PC-3 (cell line): ENCODE measurements around the gene TTC12. TPM values are rescaled to one million over a fixed set of nuclear protein-coding genes. Genes with fewer than 3 reads are reported as not detected.

Source experiments
- ATAC-seq: fragments of 200-7000 bp; cut with Tn5 transposase; 2 replicates; pipeline ENCODE4 v1.9.1; 2020; ENCODE audit warnings: mild to moderate bottlenecking, moderate library complexity
- BruUV-seq: library from RNA; stranded (reverse); fragments of 400-500 nt; replicated peaks from 2 replicates; lab custom pipeline; 2021; lab: Mats Ljungman, UMichigan
- CTCF ChIA-PET: fragments of 300-600 bp; sonication (Branson Sonifier 250); formaldehyde crosslinking; loops from one replicate; lab custom pipeline; 2022; ENCODE audit warnings: antibody characterized with exemption; lab: Charles Lee
- POLR2A ChIA-PET: fragments of 300-600 bp; sonication (Branson Sonifier 250); formaldehyde crosslinking; loops from one replicate; lab custom pipeline; 2022; ENCODE audit warnings: antibody characterized with exemption; ENCODE audit not compliant: unreplicated experiment; lab: Charles Lee
- DNase-seq: peaks from one replicate; pipeline ENCODE4 v3.0.0-alpha.2; 2015
- H2AFZ ChIP-seq: fragments of 300-600 bp; sonication (generic); 2 replicates; pipeline ENCODE4 v1.6.0; 2016; ENCODE audit warnings: antibody characterized with exemption, low read length
- H3F3A ChIP-seq: fragments of 300-600 bp; sonication (generic); one replicate; pipeline ENCODE4 v1.6.0; 2017; ENCODE audit warnings: antibody characterized with exemption, low read length, control low read depth, mild to moderate bottlenecking; ENCODE audit not compliant: unreplicated experiment
- H3K27ac ChIP-seq: fragments of 300-600 bp; sonication (generic); 2 replicates; pipeline ENCODE4 v1.5.1; 2016; ENCODE audit warnings: mild to moderate bottlenecking, low read length
- H3K27me3 ChIP-seq: fragments of 300-600 bp; sonication (generic); 2 replicates; pipeline ENCODE4 v1.6.1; 2016; ENCODE audit warnings: low read length, mixed read lengths
- H3K36me3 ChIP-seq: fragments of 300-600 bp; sonication (generic); 2 replicates; pipeline ENCODE4 v1.6.1; 2016; ENCODE audit warnings: low read depth, mixed run types, low read length, mixed read lengths
- H3K4me1 ChIP-seq: fragments of 300-600 bp; sonication (generic); 2 replicates; pipeline ENCODE4 v1.5.1; 2016; ENCODE audit warnings: low read length; ENCODE audit not compliant: insufficient read depth
- H3K4me2 ChIP-seq: fragments of 300-600 bp; sonication (generic); 2 replicates; pipeline ENCODE4 v1.6.0; 2016; ENCODE audit warnings: low read length
- H3K4me3 ChIP-seq: fragments of 300-600 bp; sonication (generic); 2 replicates; pipeline ENCODE4 v1.5.1; 2016; ENCODE audit warnings: mild to moderate bottlenecking, low read length, mixed read lengths
- H3K79me2 ChIP-seq: fragments of 300-600 bp; sonication (generic); 2 replicates; pipeline ENCODE4 v1.6.1; 2017; ENCODE audit warnings: low read length, mixed read lengths
- H3K9ac ChIP-seq: fragments of 300-600 bp; sonication (generic); 2 replicates; pipeline ENCODE4 v1.6.0; 2016; ENCODE audit warnings: mild to moderate bottlenecking, low read length
- H3K9me2 ChIP-seq: fragments of 300-600 bp; sonication (generic); replicated peaks from 2 replicates; pipeline ENCODE4 v1.6.1; 2016; ENCODE audit warnings: mixed run types, low read length, mixed read lengths
- H3K9me3 ChIP-seq: fragments of 300-600 bp; sonication (generic); 2 replicates; pipeline ENCODE4 v1.6.1; 2016; ENCODE audit warnings: low read length, mixed read lengths
- H4K20me1 ChIP-seq: fragments of 300-600 bp; sonication (generic); 2 replicates; pipeline ENCODE4 v1.6.1; 2016; ENCODE audit warnings: low read length, mixed read lengths
- CTCF ChIP-seq: fragments of 300-600 bp; sonication (generic); conservative IDR thresholded peaks from 2 replicates; pipeline ENCODE4 v1.5.1; 2017; ENCODE audit warnings: antibody characterized with exemption, low read depth, mild to moderate bottlenecking, low read length
- EZH2 ChIP-seq: fragments of 300-600 bp; sonication (generic); IDR thresholded peaks from one replicate; pipeline ENCODE4 v1.6.1; 2017; ENCODE audit warnings: antibody characterized with exemption, mild to moderate bottlenecking, low read length; ENCODE audit not compliant: unreplicated experiment
- EZH2phosphoT487 ChIP-seq: fragments of 300-600 bp; sonication (generic); IDR thresholded peaks from 2 replicates; pipeline ENCODE4 v1.6.1; 2018; ENCODE audit warnings: mild to moderate bottlenecking, antibody characterized with exemption, low read length, borderline replicate concordance
- intact Hi-C: fragments of 100-400 bp; cut with micrococcal nuclease; formaldehyde crosslinking; loops from 2 replicates; pipeline ENCODE4 v1.9.0; 2023
- total RNA-seq: library from RNA; depleted of rRNA; stranded (reverse); fragments of >200 nt; gene quantifications from 2 replicates; pipeline ENCODE4 v1.2.3, GENCODE V29; 2014

Gene TTC12
- total RNA-seq, 1 experiment from 2014 or later, result 13.1 TPM

GRCh38 chr11:113407163-113407562 is 92.8 kb downstream of the TTC12 start:
- Histone ChIP-seq H3K4me2 (no peak overlapping the region), H3K27me3 (peaks cover 19% of the 10 kb centered on the region; the same call in 1 of the 2 replicates), H3F3A (no peaks in the 10 kb centered on the region), H3K4me1 (no peaks in the 10 kb centered on the region), H3K9me2 (no peaks in the 10 kb centered on the region), H2AFZ (no peak overlapping the region), H3K4me3 (no peak overlapping the region), H4K20me1 (no peaks in the 10 kb centered on the region), H3K36me3 (no peaks in the 10 kb centered on the region), H3K9me3 (no peaks in the 10 kb centered on the region), H3K27ac (no peak overlapping the region), H3K9ac (no peak overlapping the region), H3K79me2 (no peaks in the 10 kb centered on the region)
- ChIA-PET CTCF (no interaction called here), POLR2A (no interaction called here)
- TF ChIP-seq EZH2 (no peak), CTCF (no peak), EZH2phosphoT487 (no peak)
- intact Hi-C loops, result no loop called here
- DNase-seq (no peak), ATAC-seq (no peak)
- no TSS peak for BruUV-seq

- ChIA-PET POLR2A (no interaction called here), CTCF (no interaction called here)
- Histone ChIP-seq H3K36me3 (no peaks in the 10 kb centered on the region), H3K9me2 (no peaks in the 10 kb centered on the region), H3K4me1 (no peaks in the 10 kb centered on the region), H3K27ac (no peak overlapping the region), H2AFZ (no peak overlapping the region), H3K4me2 (no peak overlapping the region), H3K79me2 (no peaks in the 10 kb centered on the region), H3K4me3 (no peak overlapping the region), H3K27me3 (peaks cover 16% of the 10 kb centered on the region; the same call in 1 of the 2 replicates), H3K9ac (no peak overlapping the region), H4K20me1 (no peaks in the 10 kb centered on the region), H3F3A (no peaks in the 10 kb centered on the region), H3K9me3 (no peaks in the 10 kb centered on the region)
- no TSS peak for BruUV-seq
- DNase-seq (no peak), ATAC-seq (no peak)
- no peak for TF ChIP-seq EZH2
- TF ChIP-seq CTCF, result no peak
- TF ChIP-seq EZH2phosphoT487, result no peak
- intact Hi-C loops, result no loop called here
These were observed 93.8 kb downstream of the TTC12 start for GRCh38 chr11:113408206-113408605.

GRCh38 chr11:113408887-113409286 is 94.5 kb downstream of the TTC12 start:
- intact Hi-C loops, result no loop called here
- Histone ChIP-seq H3K27ac (no peak overlapping the region), H3K79me2 (no peaks in the 10 kb centered on the region), H3K9me3 (no peaks in the 10 kb centered on the region), H4K20me1 (no peaks in the 10 kb centered on the region), H3K36me3 (no peaks in the 10 kb centered on the region), H3K4me1 (no peaks in the 10 kb centered on the region), H3K27me3 (peaks cover 10% of the 10 kb centered on the region; the same call in 1 of the 2 replicates), H3K9me2 (no peaks in the 10 kb centered on the region), H3K4me3 (no peak overlapping the region), H3F3A (no peaks in the 10 kb centered on the region), H2AFZ (no peak overlapping the region), H3K4me2 (no peak overlapping the region), H3K9ac (no peak overlapping the region)
- ChIA-PET POLR2A (no interaction called here), CTCF (no interaction called here)
- ATAC-seq (no peak), DNase-seq (no peak)
- no peak for TF ChIP-seq CTCF
- no peak for TF ChIP-seq EZH2phosphoT487
- no peak for TF ChIP-seq EZH2
- no TSS peak for BruUV-seq
